GM12878 (cell line): ENCODE measurements around the gene CAT. TPM values are rescaled to one million over a fixed set of nuclear protein-coding genes. Genes with fewer than 3 reads are reported as not detected.

Source experiments
- ATAC-seq: fragments of 200-7000 bp; cut with Tn5 transposase; 3 replicates; pipeline ENCODE4 v1.9.1; 2020; ENCODE audit warnings: mild to moderate bottlenecking, moderate library complexity
- BruUV-seq: library from RNA; stranded (reverse); fragments of 400-500 nt; replicated peaks from 2 replicates; lab custom pipeline; 2021; lab: Mats Ljungman, UMichigan
- CTCF ChIA-PET: fragments of 300-600 bp; sonication (Branson Sonifier 250); formaldehyde crosslinking; extraction: SDS; loops from one replicate; lab custom pipeline; 2021; ENCODE audit warnings: inconsistent platforms; lab: Yijun Ruan, JAX
- POLR2A ChIA-PET: fragments of 350-600 bp; formaldehyde crosslinking; extraction: SDS; loops from one replicate; lab custom pipeline; 2021; ENCODE audit warnings: inconsistent platforms; lab: Charles Lee
- RAD21 ChIA-PET: fragments of 300-600 bp; sonication (Branson Sonifier 250); formaldehyde crosslinking; loops from one replicate; lab custom pipeline; 2023; ENCODE audit warnings: antibody characterized with exemption; ENCODE audit not compliant: unreplicated experiment; lab: Charles Lee
- SMC1A ChIA-PET: fragments of 300-600 bp; sonication (Branson Sonifier 250); formaldehyde crosslinking; loops from one replicate; lab custom pipeline; 2023; ENCODE audit not compliant: unreplicated experiment, uncharacterized antibody; lab: Charles Lee
- DNase-seq: peaks from one replicate; pipeline ENCODE4 v3.0.0-alpha.2; 2011; ENCODE audit warnings: low read depth, low spot score
- FAIRE-seq: peaks from 3 replicates; lab custom pipeline; 2011; peaks lifted over from hg19 to GRCh38; lab: Jason Lieb, UNC
- H2AFZ ChIP-seq: 2 replicates; pipeline ENCODE4 v1.6.0; 2011; ENCODE audit warnings: low read depth, low read length, control low read depth; ENCODE audit not compliant: control insufficient read depth
- H3K27ac ChIP-seq: 2 replicates; pipeline ENCODE4 v1.5.1; 2011; ENCODE audit warnings: control low read depth; ENCODE audit not compliant: control insufficient read depth, insufficient read depth
- H3K27me3 ChIP-seq, 2 experiments: replicated peaks in 1 of 2; 2 replicates each; pipeline versions ENCODE4 v1.6.0 to v1.6.1; 2011; ENCODE audit warnings: low read length in 1 of 2; ENCODE audit not compliant: control insufficient read depth in 2 of 2, insufficient read depth in 2 of 2
- H3K36me3 ChIP-seq, 2 experiments: 2 replicates each; pipeline ENCODE4 v1.5.1; 2011; ENCODE audit warnings: low read length in 1 of 2; ENCODE audit not compliant: control insufficient read depth in 2 of 2, insufficient read depth in 2 of 2
- H3K4me1 ChIP-seq: 2 replicates; pipeline ENCODE4 v1.6.1; 2011; ENCODE audit warnings: mild to moderate bottlenecking, low read length, moderate library complexity, mixed read lengths; ENCODE audit not compliant: control insufficient read depth, insufficient read depth
- H3K4me2 ChIP-seq: 2 replicates; pipeline ENCODE4 v1.6.0; 2011; ENCODE audit warnings: control low read depth; ENCODE audit not compliant: control insufficient read depth, insufficient read depth
- H3K4me3 ChIP-seq: fragments of 200-600 bp; sonication (generic); 2 replicates; pipeline ENCODE4 v1.5.1; 2016
- H3K79me2 ChIP-seq: 2 replicates; pipeline ENCODE4 v1.6.0; 2011; ENCODE audit warnings: low read length; ENCODE audit not compliant: control insufficient read depth, insufficient read depth
- H3K9ac ChIP-seq: 2 replicates; pipeline ENCODE4 v1.8.0; 2011; ENCODE audit warnings: low read length, control low read depth, mixed read lengths; ENCODE audit not compliant: control insufficient read depth, insufficient read depth
- H3K9me3 ChIP-seq: replicated peaks from 3 replicates; pipeline ENCODE4 v1.5.1; 2011; ENCODE audit warnings: mild to moderate bottlenecking, low read length; ENCODE audit not compliant: control insufficient read depth, insufficient read depth
- H4K20me1 ChIP-seq: 2 replicates; pipeline ENCODE4 v1.6.0; 2011; ENCODE audit not compliant: control insufficient read depth, insufficient read depth
- ATF3 ChIP-seq: IDR thresholded peaks from 2 replicates; pipeline ENCODE4 v1.6.1; 2011; ENCODE audit warnings: low read depth, mild to moderate bottlenecking, low read length, moderate library complexity, borderline replicate concordance; ENCODE audit errors: extremely low read depth
- BACH1 ChIP-seq: fragments of 450-650 bp; IDR thresholded peaks from 2 replicates; pipeline ENCODE4 v1.6.1; 2017; ENCODE audit warnings: mild to moderate bottlenecking, borderline replicate concordance
- CHD4 ChIP-seq: fragments of 200-600 bp; sonication (generic); IDR thresholded peaks from 2 replicates; pipeline ENCODE4 v1.6.1; 2016; ENCODE audit warnings: mild to moderate bottlenecking
- CTCF ChIP-seq, 3 experiments: IDR thresholded peaks in 2 of 3; conservative IDR thresholded peaks in 1 of 3; 2 replicates each; pipeline ENCODE4 v1.5.1; 2011; ENCODE audit warnings: low read depth in 3 of 3, low read length in 3 of 3, mild to moderate bottlenecking in 3 of 3, control low read depth in 2 of 3, moderate library complexity in 2 of 3, inconsistent platforms in 1 of 3, mixed read lengths in 1 of 3; ENCODE audit not compliant: control insufficient read depth in 2 of 3, insufficient read depth in 1 of 3; ENCODE audit errors: extremely low read depth in 1 of 3
- CUX1 ChIP-seq: IDR thresholded peaks from 2 replicates; pipeline ENCODE4 v1.6.1; 2012; ENCODE audit warnings: improper control_type of control experiment, low read depth, low read length; ENCODE audit not compliant: insufficient replicate concordance
- DPF2 ChIP-seq: fragments of 450-650 bp; IDR thresholded peaks from 2 replicates; pipeline ENCODE4 v1.6.1; 2017; ENCODE audit warnings: mild to moderate bottlenecking
- ELK1 ChIP-seq: IDR thresholded peaks from 2 replicates; pipeline ENCODE4 v1.6.1; 2012; ENCODE audit warnings: low read depth, low read length, improper control_type of control experiment
- IKZF1 ChIP-seq: fragments of 450-650 bp; conservative IDR thresholded peaks from 2 replicates; pipeline ENCODE4 v1.6.1; 2017; ENCODE audit warnings: antibody characterized with exemption, mild to moderate bottlenecking
- NFIC ChIP-seq: IDR thresholded peaks from 2 replicates; pipeline ENCODE4 v1.6.1; 2012; ENCODE audit warnings: low read depth, mild to moderate bottlenecking, inconsistent platforms, low read length, moderate library complexity
- NFXL1 ChIP-seq: fragments of 450-650 bp; IDR thresholded peaks from 2 replicates; pipeline ENCODE4 v1.6.1; 2017; ENCODE audit warnings: antibody characterized with exemption, mild to moderate bottlenecking, borderline replicate concordance
- NR2F1 ChIP-seq: fragments of 450-650 bp; conservative IDR thresholded peaks from 2 replicates; pipeline ENCODE4 v1.6.1; 2017; ENCODE audit warnings: mild to moderate bottlenecking
- POLR2A ChIP-seq: IDR thresholded peaks from 2 replicates; pipeline ENCODE4 v1.6.1; 2011; ENCODE audit warnings: low read depth, mild to moderate bottlenecking, low read length
- RAD21 ChIP-seq: IDR thresholded peaks from 2 replicates; pipeline ENCODE4 v1.6.1; 2011; ENCODE audit warnings: mild to moderate bottlenecking, low read depth, low read length, moderate library complexity; ENCODE audit not compliant: insufficient read depth
- SREBF2 ChIP-seq: IDR thresholded peaks from 2 replicates; pipeline ENCODE4 v1.6.1; 2012; ENCODE audit warnings: mild to moderate bottlenecking, low read length
- WGBS: methylation state at CpG from one replicate; pipeline ENCODE4 v1.1.6; 2016; ENCODE audit warnings: low lambda C conversion rate; ENCODE audit not compliant: insufficient replicate concordance, insufficient coverage; ENCODE audit errors: missing lambda C conversion rate; 5-methylcytosine and 5-hydroxymethylcytosine counted together
- in situ Hi-C: fragments of 300-500 bp; cut with MboI; formaldehyde crosslinking; loops from 9 replicates; pipeline ENCODE4 v1.14.3; 2018; ENCODE audit warnings: mixed read lengths
- intact Hi-C: fragments of 100-400 bp; cut with micrococcal nuclease; formaldehyde crosslinking; loops from one replicate; pipeline ENCODE4 v1.14.2; 2022; ENCODE audit not compliant: unreplicated experiment
- polyA plus RNA-seq, 11 experiments: library from polyadenylated mRNA; depleted of rRNA in 4 of 11; unstranded in 6 of 11; stranded (reverse) in 5 of 11; fragments of >200 nt; fragmentation: Nextera tagmentation in 4 of 11; fragmentation: Illumina TruSeq in 1 of 11; extraction: Ambion mirVana in 4 of 11; extraction: Trizol in 1 of 11; gene quantifications; 1 replicate in 1 of 11; 2 replicates in 10 of 11; pipeline versions ENCODE4 v1.2.1 to v1.2.3, GENCODE V29; 2011 to 2016; ENCODE audit warnings: inconsistent platforms in 2 of 11, missing spikeins in 2 of 11, low read depth in 1 of 11
- total RNA-seq, 4 experiments: library from RNA; depleted of rRNA in 3 of 4; stranded (reverse); fragments of >200 nt in 3 of 4; fragmentation: Illumina TruSeq in 1 of 4; extraction: Trizol in 1 of 4; gene quantifications; 2 replicates each; pipeline versions ENCODE4 v1.2.1 to v1.2.3, GENCODE V29; 2013 to 2021

CAT gene
- total and polyA plus RNA-seq, 10 of the 15 experiments (the other 5 are each of a cell fraction or from before 2014, with no cell fraction given): 22.4 to 71.3 (median 33.6) TPM

- SMC1A ChIA-PET: interaction anchor here (0.7 to 1.5 kb wide), 3 partner anchors 12 to 89 kb away, joined by 3 to 4 read pairs (median 3); no protein-coding TSS in a partner anchor
- WGBS: 77% methylated on average over 4 of the region's 4 CpGs
- ATAC-seq (no peak), FAIRE-seq (no peak), DNase-seq (no peak)
- RAD21 ChIA-PET: no interaction called here
- intact Hi-C loops (no loop called here), in situ Hi-C loops (no loop called here)
- no peak overlapping the region for H3K4me2 ChIP-seq
- no peaks in the 10 kb centered on the region for H3K4me1 ChIP-seq
- POLR2A ChIA-PET: no interaction called here
- no peaks in the 10 kb centered on the region; the same call in 2 of the 3 replicates for H3K9me3 ChIP-seq
- no peak overlapping the region for H3K27ac ChIP-seq
- H3K27me3 ChIP-seq: no peaks in the 10 kb centered on the region
- H2AFZ ChIP-seq: no peak overlapping the region
- BruUV-seq: no TSS peak
- no peaks in the 10 kb centered on the region for H3K36me3 ChIP-seq
- H3K9ac ChIP-seq: no peak overlapping the region
- TF ChIP-seq CHD4 (no peak), ELK1 (no peak), CTCF (IDR thresholded peaks at IDR 0.05 in 2 of 3, conservative IDR thresholded peaks at IDR 0.05 in 1 of 3; ENCODE audit: control insufficient read depth in 2 of 3, extremely low read depth in 1 of 3, insufficient read depth in 1 of 3, low read depth in 3 of 3, low read length in 3 of 3) (no peak), CUX1 (no peak), NR2F1 (no peak), SREBF2 (no peak), BACH1 (no peak), POLR2A (no peak), DPF2 (no peak), NFIC (no peak), ATF3 (no peak), IKZF1 (no peak), RAD21 (no peak), NFXL1 (no peak)
- H3K4me3 ChIP-seq: no peak overlapping the region
- CTCF ChIA-PET: interaction anchor here (0.7 kb wide), 1 partner anchor 10 kb away, joined by 3 read pairs; no protein-coding TSS in a partner anchor
- no peaks in the 10 kb centered on the region; the same call in 1 of the 2 replicates for H4K20me1 ChIP-seq
- no peaks in the 10 kb centered on the region for H3K79me2 ChIP-seq
Observed at GRCh38 chr11:34403431-34403830, 35.3 kb upstream of the CAT start.
